ENCODE measurements around the gene FAM53B. TPM values are rescaled to one million over a fixed set of nuclear protein-coding genes. Genes with fewer than 3 reads are reported as not detected.

Gene FAM53B
- polyA plus RNA-seq, 1 of the 3 experiments (the other 2 are of a cell fraction): 5.6 TPM

GRCh38 chr10:124605481-124605855 lies 138.7 kb downstream of the FAM53B start:
- H3K9ac ChIP-seq: no peak overlapping the region
- WGBS (ENCODE audit: low lambda C conversion rate): 86% methylated on average over 4 of the region's 5 CpGs
- H3K79me2 ChIP-seq (ENCODE audit: insufficient read depth): no peaks in the 10 kb centered on the region
- no peaks in the 10 kb centered on the region for H3K9me3 ChIP-seq
- peaks cover 0 to 13% of the 10 kb centered on the region in 2 experiments; a peak in 1 of 4 replicates for H3K4me1 ChIP-seq (ENCODE audit: control insufficient read depth in 1 of 2, insufficient read depth in 2 of 2, low read depth in 1 of 2, low read length in 1 of 2)
- no peaks in the 10 kb centered on the region for H3F3A ChIP-seq (replicated peaks; ENCODE audit: insufficient read depth)
- H4K20me1 ChIP-seq (ENCODE audit: insufficient read depth): no peaks in the 10 kb centered on the region
- no peaks in the 10 kb centered on the region for H3K36me3 ChIP-seq (replicated peaks in 1 of 2; ENCODE audit: control insufficient read depth in 1 of 2, insufficient read depth in 2 of 2, low read length in 1 of 2)
- H3K27ac ChIP-seq (ENCODE audit: low read depth in 2 of 2, low read length in 1 of 2): no peak overlapping the region
- H3K4me3 ChIP-seq (ENCODE audit: low read depth in 2 of 2, low read length in 1 of 2): no peak overlapping the region
- no peaks in the 10 kb centered on the region for H3K27me3 ChIP-seq (ENCODE audit: insufficient read depth)
- no peaks in the 10 kb centered on the region for H3K9me2 ChIP-seq
- H3K4me2 ChIP-seq: no peak overlapping the region
- DNase-seq: no peak
- H2AFZ ChIP-seq (ENCODE audit: low read depth): no peak overlapping the region
- no peak for TF ChIP-seq ELF1 (IDR thresholded peaks at IDR 0.05)
- no peak for TF ChIP-seq ZBTB33 (IDR thresholded peaks at IDR 0.05; ENCODE audit: borderline replicate concordance, low read depth)
- TF ChIP-seq RXRA (IDR thresholded peaks at IDR 0.05; ENCODE audit: borderline replicate concordance, low read depth): no peak
- no peak for TF ChIP-seq EP300 (IDR thresholded peaks at IDR 0.05; ENCODE audit: borderline replicate concordance in 1 of 2, low read depth in 1 of 2, low read length in 1 of 2)
- TF ChIP-seq MAX (IDR thresholded peaks at IDR 0.05; ENCODE audit: low read depth): no peak
- TF ChIP-seq USF1 (IDR thresholded peaks at IDR 0.05; ENCODE audit: borderline replicate concordance, low read depth): no peak
- no peak for TF ChIP-seq PBX3 (IDR thresholded peaks at IDR 0.05)
- TF ChIP-seq IRF3 (IDR thresholded peaks at IDR 0.05; ENCODE audit: low read depth, low read length): no peak
- no peak for TF ChIP-seq GABPA (IDR thresholded peaks at IDR 0.05; ENCODE audit: low read depth)
- no peak for TF ChIP-seq NRF1 (IDR thresholded peaks at IDR 0.05; ENCODE audit: low read depth, low read length)
- no peak for TF ChIP-seq CHD2 (IDR thresholded peaks at IDR 0.05; ENCODE audit: low read length, partially characterized antibody)
- TF ChIP-seq NFIC (IDR thresholded peaks at IDR 0.05; ENCODE audit: borderline replicate concordance): no peak
- no peak for TF ChIP-seq JUND (IDR thresholded peaks at IDR 0.05)
- no peak for TF ChIP-seq RCOR1 (IDR thresholded peaks at IDR 0.05; ENCODE audit: low read length)
- TF ChIP-seq RFX5 (IDR thresholded peaks at IDR 0.05; ENCODE audit: low read length): no peak
- no peak for TF ChIP-seq SMC3 (IDR thresholded peaks at IDR 0.05; ENCODE audit: low read depth, low read length)
- ChIA-PET POLR2A (no interaction called here), CTCF (interaction anchor here (3.6 kb wide), 1 partner anchor 136 kb away, joined by 15 read pairs; no protein-coding TSS in a partner anchor)
